ENCODE results near the gene SLC8A1. TPM values are rescaled to one million over a fixed set of nuclear protein-coding genes. Genes with fewer than 3 reads are reported as not detected.

SLC8A1 gene
- total and polyA plus RNA-seq, 2 of the 13 experiments (the other 11 are each of a cell fraction or from before 2014, with no cell fraction given) = not detected

- no peak for TF ChIP-seq ZNF800 (CRISPR knock-in tag; IDR thresholded peaks at IDR 0.05)
Measured at GRCh38 chr2:40276076-40276475, 175.8 kb downstream of the SLC8A1 start (continued).

GRCh38 chr2:40274270-40274669 lies 177.6 kb downstream of the SLC8A1 start:
- Histone ChIP-seq H3K4me1 (ENCODE audit: insufficient read depth, low read length) (no peaks in the 10 kb centered on the region), H3K4me3 (replicated peaks in 1 of 3; ENCODE audit: insufficient read depth in 1 of 3, low read depth in 2 of 3, low read length in 3 of 3) (no peak overlapping the region), H3K4me2 (ENCODE audit: low read depth, low read length) (no peak overlapping the region), H2AFZ (ENCODE audit: low read length) (no peak overlapping the region), H3K9ac (ENCODE audit: insufficient read depth, low read depth, low read length) (no peak overlapping the region), H3K27ac (ENCODE audit: extremely low read length, insufficient read depth, low read length) (no peak overlapping the region), H3K27me3 (ENCODE audit: control insufficient read depth in 1 of 2, insufficient read depth in 2 of 2, low read length in 2 of 2) (peaks cover 1 to 4% of the 10 kb centered on the region in 2 experiments; a peak in 1 of 5 replicates), H3K36me3 (replicated peaks in 1 of 2; ENCODE audit: control insufficient read depth in 1 of 2, insufficient read depth in 2 of 2, low read length in 2 of 2) (no peaks in the 10 kb centered on the region), H4K20me1 (ENCODE audit: insufficient read depth, low read length) (no peaks in the 10 kb centered on the region), H3K9me3 (ENCODE audit: low read length) (no peaks in the 10 kb centered on the region), H3K79me2 (ENCODE audit: insufficient read depth, low read length) (no peaks in the 10 kb centered on the region)
- in situ Hi-C loops (cut with HindIII; ENCODE audit: extremely low pct_ligation_motif_present, low pct_unique_long_range_greater_than_20kb) (no loop called here), intact Hi-C loops (cut with micrococcal nuclease; ENCODE audit: unreplicated experiment) (no loop called here)
- WGBS (ENCODE audit: low lambda C conversion rate) = under 1% methylated on average over 4 of the region's 4 CpGs
- DNase-seq (ENCODE audit: low spot score) (no peak), FAIRE-seq (no peak), ATAC-seq (no peak)
- TF ChIP-seq GRHL1 (CRISPR knock-in tag; conservative IDR thresholded peaks at IDR 0.05) = no peak
- TF ChIP-seq SMAD3 (CRISPR knock-in tag; IDR thresholded peaks at IDR 0.05) = no peak
- no peak for TF ChIP-seq ZNF557 (CRISPR knock-in tag; IDR thresholded peaks at IDR 0.05)
- POLR2A ChIA-PET = no interaction called here
- no TSS peak for BruUV-seq (replicated peaks)
- CTCF ChIA-PET (ENCODE audit: low intra/inter-chr PET ratio, low total read pairs) = no interaction called here
